ENCODE results near the gene ESAM.

ESAM gene

GRCh38 chr11:124751741-124752470, 10.2 kb downstream of the ESAM start, which contains the start of gene VSIG2:
Gene VSIG2 (minus strand): TSS chr11:124752255. CDS start chr11:124752137, 118 bp downstream.
- DNase-seq: no peak

DNA sequence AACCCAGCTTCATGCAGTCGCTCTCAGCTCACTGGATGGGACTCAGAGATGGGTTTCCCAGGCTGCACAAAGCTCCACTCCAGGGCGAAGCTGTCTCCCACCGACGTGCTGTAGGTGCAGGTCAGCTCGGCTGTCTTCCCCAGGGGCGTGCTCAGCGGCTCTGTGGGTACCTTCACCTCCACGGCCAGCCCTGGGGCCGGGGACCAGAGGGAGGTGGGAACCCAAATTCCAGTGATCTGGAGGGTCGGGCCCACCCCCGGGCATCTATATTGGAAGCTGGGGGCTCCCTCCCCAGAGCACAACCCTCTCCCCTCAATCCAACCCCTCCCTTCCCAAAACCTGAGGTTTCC, 10.7 kb downstream of the ESAM start:
- DNase-seq: no peak

DNA sequence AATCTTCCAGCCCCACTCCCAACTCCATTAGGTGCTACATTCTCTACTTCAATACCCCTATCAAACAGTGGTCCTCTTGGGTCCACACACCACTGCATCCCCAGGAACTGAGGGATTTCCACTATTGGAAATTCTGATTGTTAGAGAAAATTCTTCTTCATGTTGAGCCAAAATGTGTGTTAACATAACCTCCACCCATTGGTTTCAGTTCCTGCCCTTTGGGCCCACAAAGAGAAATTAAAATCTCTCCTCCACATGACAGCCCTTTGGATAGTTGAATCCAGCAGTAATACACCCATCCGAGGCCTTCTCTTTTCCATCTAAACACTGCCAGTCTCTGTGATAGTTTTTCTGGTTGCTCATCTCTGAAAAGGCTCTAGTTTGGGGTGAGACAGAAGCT, 12.2 kb downstream of the ESAM start:
- DNase-seq: no peak

- DNase-seq: no peak
Observed at GRCh38 chr11:124748481-124749343, 13.4 kb downstream of the ESAM start.

DNA sequence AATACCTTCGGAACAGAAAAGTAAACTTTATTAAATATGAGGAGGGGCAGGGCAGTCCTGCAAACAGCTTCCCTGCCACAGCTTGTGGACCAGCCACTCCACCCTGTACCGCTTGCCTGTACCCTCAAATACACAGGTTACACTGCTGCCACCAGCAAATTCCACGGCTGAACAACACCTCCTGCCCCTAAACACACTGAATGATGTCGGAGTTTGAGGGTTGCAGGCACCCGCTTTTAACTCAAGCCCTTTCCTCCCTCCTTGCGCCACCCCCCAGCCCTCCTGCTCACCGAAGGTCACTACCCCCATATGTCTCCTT, 14.0 kb downstream of the ESAM start:
- DNase-seq: no peak

DNA sequence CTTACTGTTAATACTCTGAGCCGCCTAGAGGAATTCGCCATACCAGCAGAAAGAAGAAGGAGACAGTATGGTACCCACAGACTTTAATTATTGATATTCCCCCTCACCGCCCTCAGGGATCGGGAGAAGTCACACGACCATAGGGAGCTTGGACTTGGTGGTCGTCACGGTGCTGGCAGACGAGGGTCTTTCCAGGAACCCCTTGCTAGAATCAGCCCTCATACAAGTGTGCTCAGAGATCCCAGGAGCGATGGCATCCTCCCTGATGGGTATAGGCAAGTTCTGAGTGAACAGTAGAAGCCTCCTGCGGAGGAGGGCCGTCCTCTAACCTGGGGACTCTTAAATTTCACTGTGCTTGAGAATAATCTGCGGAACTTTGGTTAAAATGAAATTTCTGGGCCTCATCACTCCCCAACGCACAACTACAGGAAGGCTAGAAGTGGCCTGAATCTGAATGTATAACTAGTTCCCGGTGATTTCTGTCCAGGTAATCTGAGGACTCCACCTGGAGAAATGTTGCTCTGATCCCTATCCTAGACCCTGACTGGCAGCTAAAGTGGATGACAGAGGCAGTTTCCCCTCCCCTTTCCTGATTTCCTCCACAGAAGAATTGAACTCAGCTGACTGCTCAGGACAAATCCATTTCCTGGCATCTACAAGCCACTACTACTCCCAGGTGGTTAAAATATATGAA, 14.5 kb downstream of the ESAM start:
- DNase-seq: no peak

- no peak for DNase-seq
Observed at GRCh38 chr11:124746621-124747243, 15.4 kb downstream of the ESAM start.

- no peak for DNase-seq
Observed at GRCh38 chr11:124745835-124746620, 16.1 kb downstream of the ESAM start.

- no peak for DNase-seq
Observed at GRCh38 chr11:124745270-124745834, 16.7 kb downstream of the ESAM start.

DNA sequence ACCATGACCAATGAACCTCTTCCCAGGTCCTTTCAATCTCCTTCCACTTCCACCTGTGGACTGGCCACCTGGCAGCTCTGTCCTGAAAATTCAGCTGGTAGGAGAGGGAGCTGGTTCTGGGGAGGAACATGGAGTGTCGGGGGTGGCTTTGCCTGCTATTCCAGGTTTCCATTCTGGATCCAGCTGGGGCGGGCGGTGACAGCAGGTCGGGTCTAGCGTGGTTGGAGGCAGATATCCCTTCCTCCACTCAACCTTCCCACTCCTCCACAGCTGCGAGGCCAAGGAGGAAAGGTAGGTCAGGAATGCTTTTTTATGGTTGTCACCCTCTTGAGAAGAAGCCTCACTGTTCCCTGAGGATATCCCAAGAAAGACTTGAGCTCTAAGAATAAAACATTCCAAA, 19.0 kb downstream of the ESAM start:
- DNase-seq: no peak

- no peak for DNase-seq
Observed at GRCh38 chr11:124742555-124742954, 19.5 kb downstream of the ESAM start.

GRCh38 chr11:124740277-124740882, 21.7 kb downstream of the ESAM start:
- DNase-seq: no peak

DNA sequence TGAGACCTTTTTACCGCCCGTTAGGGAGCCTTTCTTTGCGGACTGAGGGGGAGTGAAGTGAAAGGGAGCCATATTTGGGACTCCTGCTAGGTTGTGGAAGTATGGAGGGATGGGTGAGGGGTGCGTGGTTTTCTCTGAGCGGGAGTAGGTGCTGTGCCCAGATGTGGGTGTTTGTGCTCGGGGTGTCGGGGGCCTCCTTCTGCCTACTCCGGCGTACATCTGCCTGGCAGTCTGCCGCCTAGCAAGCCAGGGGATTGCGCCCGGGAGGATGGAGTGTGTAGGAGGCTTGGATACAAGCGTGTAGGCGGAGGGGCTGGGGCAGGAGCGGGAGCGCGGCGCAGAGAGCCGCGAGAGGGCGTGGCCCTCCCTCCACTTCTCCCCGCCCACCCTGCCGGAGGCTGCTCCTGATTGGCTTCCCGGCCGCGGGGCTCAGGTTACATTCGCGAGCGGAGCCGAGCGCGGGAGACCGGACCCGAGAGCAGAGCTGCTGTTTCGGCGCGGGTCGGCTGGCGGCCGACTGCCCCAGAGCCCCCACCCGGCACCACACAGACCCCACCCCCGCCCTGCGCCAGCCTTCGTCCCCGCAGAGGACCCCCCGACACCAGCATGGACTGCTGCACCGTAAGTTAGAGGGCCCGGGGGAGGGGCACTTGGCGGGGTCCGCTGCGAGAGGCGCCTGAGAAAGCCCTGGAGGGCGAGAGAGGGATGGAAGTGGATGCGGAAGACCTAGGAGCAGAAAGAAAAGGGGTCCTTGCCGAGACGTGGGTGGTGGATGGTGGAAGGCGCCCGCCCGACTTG, 22.4 kb downstream of the ESAM start, which contains the start of gene NRGN:
Gene NRGN (plus strand): TSS at position 464 of the 798 bp plus-strand sequence. CDS start 143 bp downstream, at position 607.
- DNase-seq: peak; percentile 23

- DNase-seq: no peak
Observed at GRCh38 chr11:124738713-124739478, 23.2 kb downstream of the ESAM start.

GRCh38 chr11:124737638-124738305, 24.3 kb downstream of the ESAM start:
- no peak for DNase-seq

- no peak for DNase-seq
Observed at GRCh38 chr11:124736736-124737135, 25.4 kb downstream of the ESAM start.

GRCh38 chr11:124732230-124732629, 29.9 kb downstream of the ESAM start:
- DNase-seq: no peak

GRCh38 chr11:124729571-124729970, 32.5 kb downstream of the ESAM start:
- no peak for DNase-seq

- DNase-seq: no peak
Observed at GRCh38 chr11:124728134-124728533, 34.0 kb downstream of the ESAM start.

Data from NCI-H1694 (cell line).